HUES6 (cell line): Measurements from ENCODE around the gene LRP3.

Source experiments
- H3K27ac ChIP-seq: 2 replicates; pipeline ENCODE4 v1.7.0; 2013; ENCODE audit warnings: low read depth, mild to moderate bottlenecking, low read length, inconsistent platforms
- H3K27me3 ChIP-seq: 2 replicates; pipeline ENCODE4 v1.6.1; 2013; ENCODE audit warnings: low read length; ENCODE audit not compliant: control insufficient read depth, insufficient read depth
- H3K36me3 ChIP-seq: 2 replicates; pipeline ENCODE4 v1.6.1; 2013; ENCODE audit warnings: low read length; ENCODE audit not compliant: control insufficient read depth, insufficient read depth
- H3K4me1 ChIP-seq: 2 replicates; pipeline ENCODE4 v1.6.1; 2013; ENCODE audit warnings: low read length; ENCODE audit not compliant: control insufficient read depth, insufficient read depth
- H3K4me3 ChIP-seq: 2 replicates; pipeline ENCODE4 v1.5.1; 2013; ENCODE audit warnings: low read depth, low read length
- H3K9ac ChIP-seq: one replicate; pipeline ENCODE4 v1.6.1; 2013; ENCODE audit warnings: mild to moderate bottlenecking, low read length
- H3K9me3 ChIP-seq: 2 replicates; pipeline ENCODE4 v1.6.1; 2013; ENCODE audit warnings: low read depth, low read length; ENCODE audit not compliant: control insufficient read depth, insufficient read depth

The LRP3 gene

DNA sequence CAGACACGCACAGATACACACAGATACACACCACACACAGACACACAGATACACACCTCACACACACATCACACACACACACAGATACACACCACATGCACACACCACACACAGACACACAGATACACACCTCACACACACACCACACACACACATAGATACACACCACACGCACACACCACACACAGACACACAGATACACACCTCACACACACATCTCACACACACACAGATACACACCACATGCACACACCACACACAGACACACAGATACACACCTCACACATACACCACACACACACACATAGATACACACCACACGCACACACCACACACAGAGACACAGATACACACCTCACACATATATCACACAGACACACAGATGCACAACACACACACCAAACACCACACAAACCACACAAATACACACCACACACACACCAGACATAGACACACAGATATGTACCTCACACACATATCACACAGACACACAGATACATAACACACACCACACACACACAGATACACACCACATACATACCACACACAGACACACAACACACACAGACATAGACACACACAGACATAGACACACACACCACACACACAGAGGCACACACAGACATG is 55.7 kb downstream of the LRP3 start:
- peaks cover 15% of the 10 kb centered on the region for H3K9me3 ChIP-seq
- peaks cover 11% of the 10 kb centered on the region for H3K4me1 ChIP-seq
- H3K36me3 ChIP-seq, result no peaks in the 10 kb centered on the region
- no peak overlapping the region for H3K9ac ChIP-seq
- H3K27ac ChIP-seq, result no peak overlapping the region
- H3K4me3 ChIP-seq, result no peak overlapping the region
- no peaks in the 10 kb centered on the region for H3K27me3 ChIP-seq

- Histone ChIP-seq H3K9ac (no peak overlapping the region), H3K9me3 (peaks cover 9% of the 10 kb centered on the region), H3K4me3 (no peak overlapping the region), H3K4me1 (peaks cover 11% of the 10 kb centered on the region), H3K27me3 (no peaks in the 10 kb centered on the region), H3K36me3 (no peaks in the 10 kb centered on the region), H3K27ac (no peak overlapping the region)
Measured at GRCh38 chr19:33250500-33250899, 56.4 kb downstream of the LRP3 start.

DNA sequence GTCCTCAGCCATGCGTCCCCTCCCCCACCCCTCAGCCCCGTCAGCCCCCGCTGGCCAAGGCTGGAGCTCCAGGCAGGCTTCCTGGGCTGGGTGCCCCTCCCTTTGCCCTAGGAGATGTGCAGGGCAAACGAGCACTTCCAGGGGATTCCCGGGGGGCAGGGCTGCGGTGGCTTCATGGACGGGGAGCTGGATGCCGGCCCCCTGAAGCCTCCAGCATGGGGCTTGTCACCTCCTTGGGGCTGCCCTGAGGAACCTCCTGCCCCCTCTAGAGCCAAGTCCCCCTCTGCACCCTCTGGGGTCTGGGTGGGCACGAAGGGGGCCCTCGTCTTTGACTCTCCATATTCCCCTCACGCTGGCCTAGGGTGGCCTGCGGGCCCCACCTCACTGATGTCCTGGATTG is 56.9 kb downstream of the LRP3 start:
- Histone ChIP-seq H3K9ac (no peak overlapping the region), H3K4me1 (peaks cover 11% of the 10 kb centered on the region), H3K27me3 (no peaks in the 10 kb centered on the region), H3K36me3 (no peaks in the 10 kb centered on the region), H3K4me3 (no peak overlapping the region), H3K27ac (no peak overlapping the region), H3K9me3 (peaks cover 3% of the 10 kb centered on the region)

DNA sequence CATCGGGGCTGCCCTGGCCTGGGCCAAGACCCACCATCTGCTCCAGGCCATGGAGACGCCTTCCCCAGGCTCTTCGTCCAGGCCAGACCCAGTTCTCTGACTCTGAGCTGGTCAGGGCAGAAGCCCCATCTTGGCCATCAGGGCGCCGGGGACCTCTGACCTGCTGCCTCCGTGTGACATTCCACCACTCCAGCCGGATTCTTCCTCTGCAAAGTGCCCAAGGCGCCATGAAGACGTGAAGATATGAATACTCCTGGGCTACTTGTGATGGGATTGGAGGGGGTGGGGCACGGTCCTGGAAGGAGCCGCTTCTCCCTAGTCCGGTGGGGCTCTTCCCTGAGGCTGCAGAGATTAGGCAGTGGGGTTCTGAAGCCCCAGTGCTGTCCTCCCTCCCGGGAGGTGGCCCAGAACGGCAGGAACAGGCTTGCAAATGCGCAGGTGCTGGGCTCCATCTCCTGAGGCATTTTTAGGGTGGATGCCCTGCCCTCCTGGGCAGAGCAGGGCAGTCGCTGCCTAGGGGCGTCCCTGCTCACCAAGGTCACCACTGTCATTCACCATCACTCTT is 57.5 kb downstream of the LRP3 start:
- Histone ChIP-seq H3K27ac (no peak overlapping the region), H3K36me3 (no peaks in the 10 kb centered on the region), H3K27me3 (no peaks in the 10 kb centered on the region), H3K9ac (no peak overlapping the region), H3K4me3 (no peak overlapping the region), H3K4me1 (peaks cover 11% of the 10 kb centered on the region), H3K9me3 (no peaks in the 10 kb centered on the region; the same call in 1 of the 2 replicates)

DNA sequence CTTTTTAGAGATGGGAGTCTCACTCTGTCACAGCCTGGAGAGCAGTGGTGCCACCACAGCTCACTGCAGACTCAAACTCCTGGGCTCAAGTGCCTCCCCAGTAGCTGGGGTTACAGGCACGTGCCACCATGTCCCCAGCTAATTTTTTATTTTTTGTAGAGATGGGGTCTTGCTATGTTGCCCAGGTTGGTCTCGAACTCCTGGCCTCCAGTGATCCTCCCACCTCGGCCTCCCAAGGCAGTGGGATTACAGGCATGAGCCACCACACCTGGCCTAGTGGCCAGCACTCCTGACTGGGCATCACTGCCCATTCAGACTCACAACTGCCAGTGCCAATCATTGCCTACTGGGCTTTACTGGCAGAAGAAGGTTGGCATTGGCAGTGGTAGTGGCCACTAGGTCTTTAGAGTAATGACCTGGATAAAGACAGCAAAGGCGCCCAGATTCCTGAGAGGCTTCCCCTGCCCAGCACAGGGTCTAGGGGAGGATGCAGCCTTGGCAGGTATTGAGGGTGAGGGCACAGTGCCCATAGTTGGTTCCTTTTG is 58.4 kb downstream of the LRP3 start:
- no peaks in the 10 kb centered on the region for H3K27me3 ChIP-seq
- peaks cover 11% of the 10 kb centered on the region for H3K4me1 ChIP-seq
- no peak overlapping the region for H3K9ac ChIP-seq
- no peak overlapping the region for H3K27ac ChIP-seq
- no peaks in the 10 kb centered on the region; the same call in 1 of the 2 replicates for H3K9me3 ChIP-seq
- no peak overlapping the region for H3K4me3 ChIP-seq
- H3K36me3 ChIP-seq, result no peaks in the 10 kb centered on the region

GRCh38 chr19:33252971-33253370 is 58.8 kb downstream of the LRP3 start:
- no peaks in the 10 kb centered on the region for H3K27me3 ChIP-seq
- no peaks in the 10 kb centered on the region for H3K36me3 ChIP-seq
- H3K4me1 ChIP-seq, result peaks cover 11% of the 10 kb centered on the region
- H3K9ac ChIP-seq, result no peak overlapping the region
- H3K27ac ChIP-seq, result no peak overlapping the region
- peaks cover 4% of the 10 kb centered on the region for H3K9me3 ChIP-seq
- H3K4me3 ChIP-seq, result no peak overlapping the region

- Histone ChIP-seq H3K9ac (no peak overlapping the region), H3K36me3 (no peaks in the 10 kb centered on the region), H3K27me3 (no peaks in the 10 kb centered on the region), H3K9me3 (peaks cover 5% of the 10 kb centered on the region), H3K4me3 (no peak overlapping the region), H3K27ac (no peak overlapping the region), H3K4me1 (peaks cover 11% of the 10 kb centered on the region)
Measured at GRCh38 chr19:33254245-33254824, 60.2 kb downstream of the LRP3 start.

DNA sequence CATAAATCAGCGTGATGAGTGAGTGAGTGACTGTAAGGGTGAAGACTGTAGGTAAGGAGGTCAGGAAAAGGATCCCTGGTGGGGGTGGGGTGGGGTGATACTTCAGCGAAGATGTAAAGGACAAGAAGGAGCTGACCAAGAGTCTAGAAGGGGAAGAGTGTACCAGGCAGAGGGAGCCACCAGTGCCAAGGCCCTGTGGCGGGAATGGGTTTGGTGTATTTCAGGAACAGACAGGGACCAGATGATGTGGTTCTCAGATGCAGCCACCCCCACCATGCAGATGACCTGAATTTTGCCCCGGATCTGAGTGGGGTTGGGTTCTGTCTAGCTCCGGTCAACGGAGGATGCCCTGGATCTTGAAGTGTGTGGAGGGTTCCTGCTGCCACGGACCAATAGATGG is 61.7 kb downstream of the LRP3 start:
- Histone ChIP-seq H3K4me3 (no peak overlapping the region), H3K9me3 (peaks cover 5% of the 10 kb centered on the region; the same call in 1 of the 2 replicates), H3K27ac (no peak overlapping the region), H3K27me3 (no peaks in the 10 kb centered on the region), H3K9ac (no peak overlapping the region), H3K4me1 (peaks cover 9% of the 10 kb centered on the region), H3K36me3 (no peaks in the 10 kb centered on the region)

DNA sequence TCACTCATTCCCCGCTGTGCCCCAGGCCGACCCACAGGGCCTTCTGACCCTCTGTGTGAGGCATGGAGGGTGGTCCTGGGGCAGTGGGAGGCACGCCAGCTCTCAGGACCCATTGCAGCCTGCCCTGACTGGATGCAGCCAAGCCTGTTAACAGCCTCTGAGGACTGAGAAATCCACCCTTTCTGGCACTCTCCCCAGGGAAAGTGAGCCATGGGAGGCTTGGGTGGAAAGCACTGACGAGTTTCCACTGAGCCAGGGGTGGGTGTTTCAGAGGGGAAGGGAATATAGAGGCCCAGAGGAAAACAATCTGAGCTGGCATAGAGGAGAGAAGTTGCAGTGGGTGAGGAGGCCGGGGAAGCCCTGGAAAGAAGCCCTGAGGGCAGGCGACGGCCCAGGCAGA is 62.1 kb downstream of the LRP3 start:
- H3K36me3 ChIP-seq, result no peaks in the 10 kb centered on the region
- H3K27ac ChIP-seq, result no peak overlapping the region
- no peaks in the 10 kb centered on the region for H3K27me3 ChIP-seq
- no peak overlapping the region for H3K9ac ChIP-seq
- no peak overlapping the region for H3K4me3 ChIP-seq
- peaks cover 5% of the 10 kb centered on the region; the same call in 1 of the 2 replicates for H3K9me3 ChIP-seq
- H3K4me1 ChIP-seq, result peaks cover 5% of the 10 kb centered on the region

GRCh38 chr19:33257828-33258227 is 63.7 kb downstream of the LRP3 start:
- H3K36me3 ChIP-seq, result no peaks in the 10 kb centered on the region
- H3K4me1 ChIP-seq, result no peaks in the 10 kb centered on the region; the same call in 1 of the 2 replicates
- H3K9ac ChIP-seq, result no peak overlapping the region
- H3K27me3 ChIP-seq, result no peaks in the 10 kb centered on the region
- no peak overlapping the region for H3K27ac ChIP-seq
- H3K9me3 ChIP-seq, result peaks cover 5% of the 10 kb centered on the region; the same call in 1 of the 2 replicates
- H3K4me3 ChIP-seq, result no peak overlapping the region
